HG03432 (cell line): Measurements from ENCODE around the gene MAP1LC3B2.

ENCODE experiments used
- ATAC-seq: cut with Tn5 transposase; IDR thresholded peaks from one replicate; pipeline ENCODE4 v1.9.1; 2021; ENCODE audit warnings: mild to moderate bottlenecking, moderate library complexity; ENCODE audit not compliant: unreplicated experiment

The MAP1LC3B2 gene

DNA sequence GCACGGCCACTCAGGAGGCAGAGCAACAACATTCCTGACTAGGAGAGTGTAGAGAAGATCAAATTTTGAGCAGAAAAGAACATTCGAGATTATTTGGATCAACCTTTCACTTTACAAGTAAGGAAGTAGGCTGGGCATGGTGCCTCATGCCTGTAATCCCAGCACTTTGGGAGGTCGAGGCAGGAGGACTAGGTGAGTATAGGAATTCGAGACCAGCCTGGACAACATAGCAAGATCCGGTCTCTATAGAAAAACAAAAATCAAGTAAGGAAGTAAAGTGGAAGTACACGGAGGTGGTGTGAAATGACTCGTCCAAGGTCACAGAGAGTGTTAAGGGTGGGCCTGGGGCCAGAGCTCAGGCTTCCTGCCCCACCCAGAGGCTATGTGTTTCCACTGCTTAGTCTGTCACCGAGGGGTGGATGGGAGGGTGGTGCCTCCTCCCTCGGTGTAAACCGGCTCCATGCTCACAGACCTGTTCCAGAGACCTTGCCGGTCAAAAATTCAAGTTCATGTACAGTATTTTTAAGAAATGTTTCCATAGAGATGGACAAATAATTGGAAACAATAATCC, 51.9 kb downstream of the MAP1LC3B2 start:
- ATAC-seq = no peak

GRCh38 chr12:116612436-116612835, 53.3 kb downstream of the MAP1LC3B2 start:
- no peak for ATAC-seq

DNA sequence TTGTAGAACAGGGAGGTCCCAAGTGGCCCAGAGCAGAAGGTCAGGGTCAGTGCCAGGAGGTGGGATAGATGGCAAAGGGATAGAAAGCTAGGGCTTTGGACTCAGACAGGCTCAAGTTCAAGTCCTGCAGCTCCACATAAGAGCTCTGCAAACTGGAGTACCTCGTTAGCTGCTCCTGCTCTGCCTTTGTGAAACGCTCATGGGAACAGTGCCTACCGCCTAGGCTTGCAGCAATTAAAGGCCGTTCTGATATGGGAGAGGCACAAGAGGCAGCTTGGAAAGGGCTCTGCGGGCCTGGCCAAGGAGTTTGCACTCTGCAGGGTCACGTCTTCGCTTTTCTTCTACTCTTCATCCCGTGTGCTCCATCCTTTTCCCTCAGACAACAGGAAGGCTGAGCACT, 54.1 kb downstream of the MAP1LC3B2 start:
- ATAC-seq = no peak

DNA sequence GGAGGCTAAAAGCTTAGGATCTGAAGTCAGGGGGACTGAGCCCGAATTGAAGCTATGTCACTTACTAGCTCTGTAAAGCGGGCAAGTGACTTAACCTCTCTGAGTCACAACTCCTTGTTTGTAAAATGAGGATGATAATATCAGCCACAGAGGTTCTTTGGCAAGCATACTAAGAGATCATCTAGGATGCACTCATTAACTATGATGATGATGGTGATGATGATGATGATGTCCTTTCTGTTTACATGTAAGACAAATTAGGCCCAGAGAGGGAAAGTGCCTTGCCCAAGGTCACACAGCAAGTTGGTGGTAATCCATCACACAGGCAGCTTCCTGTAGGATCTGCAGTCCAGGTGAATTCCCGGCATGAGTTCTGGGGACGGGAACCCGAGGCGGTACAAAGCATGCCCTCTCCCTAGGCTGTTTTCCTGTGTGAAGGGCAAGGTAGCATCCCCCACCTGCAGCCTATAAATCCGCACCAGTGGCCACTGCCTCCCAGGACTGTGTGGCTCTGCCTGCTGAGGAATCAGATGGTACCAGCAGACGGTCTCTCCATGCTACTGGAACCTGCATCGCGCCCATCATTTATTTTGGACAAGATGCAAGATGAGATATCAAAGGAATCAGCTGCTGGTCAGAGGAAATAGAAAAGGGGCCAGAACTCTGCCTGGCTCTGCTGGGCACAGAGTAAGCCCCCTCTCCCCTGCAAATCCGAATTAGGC, 55.2 kb downstream of the MAP1LC3B2 start:
- no peak for ATAC-seq

DNA sequence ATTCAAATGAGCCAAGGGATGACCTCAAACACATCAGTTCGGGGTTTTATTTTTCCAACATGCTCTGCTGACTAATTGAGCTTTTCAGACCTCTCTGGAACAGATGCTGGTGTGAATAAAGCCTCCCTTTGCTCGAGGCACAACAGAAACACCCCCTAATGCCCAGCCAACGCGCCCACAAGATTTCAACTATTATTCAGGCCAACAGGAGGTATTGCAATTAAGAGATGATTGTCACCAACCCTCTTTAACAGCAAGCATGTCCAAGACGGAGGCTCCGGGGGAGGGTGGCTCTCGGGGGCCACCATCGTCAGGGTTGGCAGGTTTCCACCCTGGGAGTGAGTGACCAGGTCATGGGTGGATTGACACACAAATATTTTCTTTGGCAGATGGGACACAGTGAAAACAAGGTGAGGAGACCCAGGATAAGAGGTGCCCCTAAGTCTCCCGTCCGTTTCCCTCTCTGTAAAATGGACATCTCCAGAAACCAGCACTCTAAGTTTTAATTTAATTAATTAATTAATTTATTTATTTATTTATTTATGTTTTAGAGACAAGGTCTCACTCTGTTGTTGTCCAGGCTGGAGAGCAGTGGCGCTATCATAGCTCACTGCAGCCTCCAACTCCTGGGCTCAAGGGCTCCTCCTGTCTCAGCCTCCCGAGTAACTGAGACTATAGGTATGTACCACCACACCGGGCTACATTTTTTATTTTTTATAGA, 56.1 kb downstream of the MAP1LC3B2 start:
- no peak for ATAC-seq

- no peak for ATAC-seq
These were observed 57.5 kb downstream of the MAP1LC3B2 start for GRCh38 chr12:116616536-116617248.

GRCh38 chr12:116619246-116619645, 60.1 kb downstream of the MAP1LC3B2 start:
- ATAC-seq = no peak

GRCh38 chr12:116620124-116620491, 60.9 kb downstream of the MAP1LC3B2 start:
- ATAC-seq = no peak

DNA sequence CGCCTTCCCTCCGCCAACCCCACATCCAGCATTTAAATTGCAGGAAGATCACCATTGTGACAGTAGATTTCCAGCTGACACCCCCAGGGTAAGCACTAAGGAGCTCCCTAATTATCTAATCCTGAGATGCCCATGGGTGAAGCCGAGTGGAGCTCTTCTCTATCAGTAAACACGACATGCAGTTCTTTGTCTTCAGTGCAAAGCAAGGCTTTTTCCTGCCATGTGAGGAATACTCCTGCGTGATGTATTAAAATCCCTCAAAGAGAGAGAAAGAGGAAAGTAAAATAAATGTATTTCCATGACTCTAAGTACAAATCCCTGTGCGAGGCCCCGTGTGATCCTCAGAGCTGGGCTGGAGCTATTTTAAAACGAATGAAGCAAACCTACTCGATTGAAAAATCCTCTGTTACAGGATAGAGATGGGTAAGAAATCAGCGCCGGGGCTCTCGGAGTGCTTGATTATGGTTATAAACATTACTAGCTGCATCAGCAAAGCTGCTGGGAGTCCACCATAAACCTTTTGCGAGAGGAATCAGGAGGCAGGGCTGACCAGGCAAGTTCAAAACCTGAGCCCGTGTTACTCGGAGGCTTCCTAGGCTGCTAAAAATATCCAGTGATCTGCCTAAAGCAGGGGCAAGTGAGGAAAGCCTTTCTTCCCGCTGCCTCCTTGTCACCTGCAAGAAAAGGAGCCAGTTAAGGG, 61.5 kb downstream of the MAP1LC3B2 start:
- ATAC-seq = no peak

DNA sequence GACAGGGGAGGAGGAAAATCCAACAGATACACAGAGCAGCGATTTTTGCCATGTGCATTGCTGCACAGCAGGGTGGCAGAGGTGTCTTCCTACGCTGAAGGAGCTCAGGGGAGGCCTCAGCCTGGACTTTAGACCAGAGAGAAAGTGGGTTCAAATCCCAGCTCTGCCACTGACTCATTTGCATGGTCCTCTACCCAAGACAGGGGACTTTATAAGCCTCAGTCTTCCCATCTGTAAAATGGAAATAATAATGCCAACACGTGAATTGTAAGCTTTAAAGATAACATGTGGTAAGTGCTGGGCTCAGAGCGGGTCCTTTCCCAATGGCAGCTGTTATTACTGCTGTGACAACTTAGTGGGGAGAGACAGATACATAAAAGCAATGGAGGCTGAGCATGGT, 62.0 kb downstream of the MAP1LC3B2 start:
- ATAC-seq = no peak

DNA sequence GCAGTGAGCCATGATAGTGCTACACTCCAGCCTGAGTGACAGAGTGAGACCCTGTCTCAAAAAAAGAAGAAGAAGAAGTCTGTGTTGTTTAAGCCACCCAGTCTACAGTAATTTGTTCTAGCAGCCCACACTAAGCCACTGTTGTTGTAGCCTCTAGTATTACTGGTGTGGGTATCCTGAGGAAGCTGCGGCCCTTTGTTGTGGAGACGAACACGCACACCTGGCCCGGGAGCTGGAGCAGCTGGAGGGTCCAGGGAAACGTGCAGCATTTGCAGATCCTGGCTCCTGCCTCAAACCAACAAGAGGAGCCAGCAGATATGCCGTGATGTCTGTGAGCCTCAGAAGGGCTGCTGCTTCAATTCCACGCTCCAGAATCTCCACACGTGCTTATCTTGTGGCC, 65.3 kb downstream of the MAP1LC3B2 start:
- no peak for ATAC-seq

- ATAC-seq = no peak
These were observed 67.0 kb downstream of the MAP1LC3B2 start for GRCh38 chr12:116626153-116626552.
